Vagina (tissue), 2 donors: Measurements from ENCODE around the gene MTCH1.

Experiments
- CTCF ChIP-seq, 3 experiments: fragments of 450-650 bp in 2 of 3; fragments of 200-600 bp in 1 of 3; sonication (generic) in 1 of 3; IDR thresholded peaks; one replicate each; pipeline ENCODE4 v1.5.1; 2017 to 2019; ENCODE audit warnings: antibody characterized with exemption in 3 of 3, mild to moderate bottlenecking in 2 of 3, moderate library complexity in 2 of 3
- POLR2A ChIP-seq, 2 donors: fragments of 450-650 bp; IDR thresholded peaks; one replicate each; pipeline ENCODE4 v1.6.1; 2017; ENCODE audit warnings: antibody characterized with exemption in 2 of 2, mild to moderate bottlenecking in 2 of 2, moderate library complexity in 2 of 2

- no peak for TF ChIP-seq CTCF (IDR thresholded peaks at IDR 0.05)
- no peak for TF ChIP-seq POLR2A (IDR thresholded peaks at IDR 0.05)
Measured at GRCh38 chr6:37024656-37025337, 38.8 kb upstream of the MTCH1 start.
